Progenitor cell of endocrine pancreas (in vitro differentiated cells): Measurements from ENCODE around the gene TMEM87A. TPM values are rescaled to one million over a fixed set of nuclear protein-coding genes. Genes with fewer than 3 reads are reported as not detected.

Source experiments
- DNase-seq: peaks from one replicate; pipeline ENCODE4 v3.0.0; 2021; ENCODE audit warnings: low spot score; ENCODE audit not compliant: unreplicated experiment
- H3K27ac Mint-ChIP-seq: 2 replicates; pipeline ENCODE4 v1.8.0; 2021; ENCODE audit warnings: mild to moderate bottlenecking, moderate library complexity, mixed read lengths
- H3K27me3 Mint-ChIP-seq: 2 replicates; pipeline ENCODE4 v1.8.0; 2021; ENCODE audit warnings: mixed read lengths
- H3K36me3 Mint-ChIP-seq: 2 replicates; pipeline ENCODE4 v1.8.0; 2022; ENCODE audit warnings: mixed read lengths; ENCODE audit not compliant: insufficient read depth
- H3K4me1 Mint-ChIP-seq: 2 replicates; pipeline ENCODE4 v1.8.0; 2021; ENCODE audit warnings: low read depth, mixed read lengths
- H3K4me3 Mint-ChIP-seq: 2 replicates; pipeline ENCODE4 v1.8.0; 2021; ENCODE audit warnings: low read depth, mild to moderate bottlenecking, moderate library complexity, mixed read lengths
- H3K9me3 Mint-ChIP-seq: 2 replicates; pipeline ENCODE4 v1.8.0; 2021; ENCODE audit warnings: low read depth, mixed read lengths
- total RNA-seq: library from RNA; stranded (reverse); gene quantifications from 2 replicates; pipeline ENCODE4 v1.2.1, GENCODE V29; 2021
- TF ChIP-seq, protein P1 (sequence below): fragments of 200-600 bp; sonication (generic); IDR thresholded peaks from one replicate; pipeline ENCODE4 v1.5.0; 2021; ENCODE audit warnings: antibody characterized with exemption, mild to moderate bottlenecking; ENCODE audit not compliant: unreplicated experiment

Gene TMEM87A
- total RNA-seq, 1 donor from 2014 or later = 48.5 TPM

DNA sequence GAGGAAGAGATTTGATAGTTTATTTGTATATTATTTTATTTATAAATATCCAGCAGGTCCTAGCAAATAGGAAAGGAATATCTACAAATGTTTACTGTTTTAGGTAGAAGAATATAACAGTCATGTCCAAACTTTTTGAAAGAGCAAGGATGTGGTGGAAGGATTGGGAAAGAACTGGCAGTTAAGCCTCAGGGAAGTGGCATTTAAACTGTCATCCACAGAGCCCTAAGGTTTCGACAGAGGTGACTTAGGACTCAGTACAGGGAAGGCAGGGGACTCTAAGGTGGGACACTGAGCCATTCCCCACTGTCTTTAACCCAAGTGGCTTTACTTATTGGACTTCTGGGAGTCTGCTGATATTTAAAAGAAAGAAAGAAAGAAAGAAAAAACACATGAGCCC, 11.8 kb upstream of the TMEM87A start:
- peaks cover 3% of the 10 kb centered on the region for H3K4me1 Mint-ChIP-seq
- TF ChIP-seq, protein P1, sequence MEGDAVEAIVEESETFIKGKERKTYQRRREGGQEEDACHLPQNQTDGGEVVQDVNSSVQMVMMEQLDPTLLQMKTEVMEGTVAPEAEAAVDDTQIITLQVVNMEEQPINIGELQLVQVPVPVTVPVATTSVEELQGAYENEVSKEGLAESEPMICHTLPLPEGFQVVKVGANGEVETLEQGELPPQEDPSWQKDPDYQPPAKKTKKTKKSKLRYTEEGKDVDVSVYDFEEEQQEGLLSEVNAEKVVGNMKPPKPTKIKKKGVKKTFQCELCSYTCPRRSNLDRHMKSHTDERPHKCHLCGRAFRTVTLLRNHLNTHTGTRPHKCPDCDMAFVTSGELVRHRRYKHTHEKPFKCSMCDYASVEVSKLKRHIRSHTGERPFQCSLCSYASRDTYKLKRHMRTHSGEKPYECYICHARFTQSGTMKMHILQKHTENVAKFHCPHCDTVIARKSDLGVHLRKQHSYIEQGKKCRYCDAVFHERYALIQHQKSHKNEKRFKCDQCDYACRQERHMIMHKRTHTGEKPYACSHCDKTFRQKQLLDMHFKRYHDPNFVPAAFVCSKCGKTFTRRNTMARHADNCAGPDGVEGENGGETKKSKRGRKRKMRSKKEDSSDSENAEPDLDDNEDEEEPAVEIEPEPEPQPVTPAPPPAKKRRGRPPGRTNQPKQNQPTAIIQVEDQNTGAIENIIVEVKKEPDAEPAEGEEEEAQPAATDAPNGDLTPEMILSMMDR = no peak
- H3K4me3 Mint-ChIP-seq = no peak overlapping the region
- no peaks in the 10 kb centered on the region for H3K27me3 Mint-ChIP-seq
- H3K36me3 Mint-ChIP-seq = no peaks in the 10 kb centered on the region
- no peak for DNase-seq
- H3K9me3 Mint-ChIP-seq = no peaks in the 10 kb centered on the region
- peak overlapping the region; percentile 41 for H3K27ac Mint-ChIP-seq

DNA sequence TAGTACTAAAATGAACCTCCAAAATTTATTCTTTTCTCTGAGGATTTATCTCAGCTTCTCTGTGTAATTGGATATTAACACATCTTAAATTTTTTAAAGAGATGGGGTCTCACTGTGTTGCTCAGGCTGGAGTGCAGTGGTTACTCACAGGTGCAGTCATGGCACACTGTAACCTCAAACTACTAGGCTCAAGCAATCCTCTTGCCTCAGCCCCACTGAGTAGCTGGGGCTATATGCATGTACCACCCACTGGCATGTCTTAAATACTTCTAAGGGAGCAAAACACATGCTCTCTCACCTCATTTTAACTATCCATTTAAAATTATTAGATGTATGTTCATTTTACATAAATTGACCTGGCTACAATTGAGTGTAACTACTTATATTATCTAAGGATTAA, 11.3 kb upstream of the TMEM87A start:
- TF ChIP-seq, protein P1 = no peak
- Mint-ChIP-seq H3K9me3 (no peaks in the 10 kb centered on the region), H3K27ac (no peak overlapping the region), H3K4me1 (peaks cover 3% of the 10 kb centered on the region), H3K36me3 (no peaks in the 10 kb centered on the region), H3K4me3 (no peak overlapping the region), H3K27me3 (no peaks in the 10 kb centered on the region)
- no peak for DNase-seq

DNA sequence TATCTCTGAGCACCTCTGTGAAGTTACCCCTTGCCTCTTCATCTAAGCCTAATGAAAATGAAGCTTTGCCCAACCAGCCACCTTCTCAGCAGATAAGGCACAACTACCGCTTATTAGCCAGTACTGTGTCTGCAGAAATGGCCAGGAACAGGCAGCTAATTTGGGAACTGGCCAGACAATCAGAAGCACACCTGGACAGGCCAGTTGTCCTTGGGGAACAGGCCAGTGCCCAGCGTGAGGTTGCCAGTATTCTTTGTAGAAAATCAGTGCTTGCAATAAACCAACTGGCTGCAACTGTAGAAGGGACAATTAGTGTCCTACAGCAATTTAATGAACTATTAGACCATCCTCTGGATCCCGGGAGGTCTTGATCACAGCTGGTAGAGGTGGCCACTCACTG, 10.4 kb upstream of the TMEM87A start:
- no peaks in the 10 kb centered on the region for H3K27me3 Mint-ChIP-seq
- no peak overlapping the region for H3K4me3 Mint-ChIP-seq
- TF ChIP-seq, protein P1 = no peak
- H3K4me1 Mint-ChIP-seq = peaks cover 3% of the 10 kb centered on the region
- DNase-seq = no peak
- no peaks in the 10 kb centered on the region for H3K9me3 Mint-ChIP-seq
- H3K36me3 Mint-ChIP-seq = no peaks in the 10 kb centered on the region
- H3K27ac Mint-ChIP-seq = no peak overlapping the region

DNA sequence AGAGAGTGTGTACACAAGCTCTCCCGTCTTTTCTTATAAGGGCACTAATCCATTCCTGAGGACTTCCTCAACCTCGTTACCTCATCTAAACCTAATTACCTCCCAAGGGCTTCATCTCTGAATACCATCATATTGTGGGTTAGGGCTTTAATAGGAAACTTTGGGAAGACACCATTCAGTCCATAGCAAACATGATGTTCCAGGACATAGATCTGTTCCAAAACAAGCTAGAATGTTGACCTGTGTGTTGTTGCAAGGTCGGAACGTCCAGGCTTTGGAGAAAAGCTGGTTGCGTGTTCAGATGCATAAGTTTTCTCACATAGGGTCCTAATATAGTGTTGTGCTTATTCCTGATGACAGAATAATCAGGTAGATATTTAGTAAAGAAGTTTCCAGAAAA, 9.7 kb upstream of the TMEM87A start:
- Mint-ChIP-seq H3K36me3 (no peaks in the 10 kb centered on the region), H3K27me3 (no peaks in the 10 kb centered on the region), H3K4me3 (no peak overlapping the region), H3K27ac (no peak overlapping the region), H3K9me3 (no peaks in the 10 kb centered on the region), H3K4me1 (peaks cover 3% of the 10 kb centered on the region)
- no peak for DNase-seq
- TF ChIP-seq, protein P1 = no peak

DNA sequence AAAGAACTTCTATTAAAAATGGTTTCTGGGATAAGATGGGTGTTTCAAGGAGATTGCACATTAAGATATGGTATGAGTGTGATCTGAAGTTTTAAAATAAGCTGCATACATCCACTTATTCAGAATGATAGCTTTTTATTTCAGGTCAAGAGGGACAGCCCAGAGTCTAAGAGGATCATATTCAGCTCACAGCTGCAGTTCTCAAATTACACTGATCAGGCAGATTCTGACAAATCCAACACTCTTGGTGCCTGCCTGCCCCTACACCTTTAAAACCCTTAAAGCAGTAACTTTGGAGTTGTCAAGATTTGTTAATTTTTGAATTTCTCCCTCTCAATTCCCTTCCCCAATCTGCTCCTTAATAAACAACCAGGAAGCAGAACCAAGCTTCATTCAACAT, 9.1 kb upstream of the TMEM87A start:
- Mint-ChIP-seq H3K27me3 (no peaks in the 10 kb centered on the region), H3K4me1 (peaks cover 3% of the 10 kb centered on the region), H3K4me3 (no peak overlapping the region), H3K36me3 (no peaks in the 10 kb centered on the region), H3K9me3 (no peaks in the 10 kb centered on the region), H3K27ac (no peak overlapping the region)
- no peak for DNase-seq
- TF ChIP-seq, protein P1 = no peak
